ENCODE results near the gene SASH1. TPM values are rescaled to one million over a fixed set of nuclear protein-coding genes. Genes with fewer than 3 reads are reported as not detected.
A peak's percentile ranks its signal among the peaks of the same experiment; 100 is the strongest.
"Not testable (repeated sequence)": the region's sequence is repeated elsewhere in the genome, so short reads cannot be mapped to it uniquely, and the experiment has no call there.

Gene SASH1
- total RNA-seq, 2 donors from 2014 or later, result 33.4 to 36.2 TPM

DNA sequence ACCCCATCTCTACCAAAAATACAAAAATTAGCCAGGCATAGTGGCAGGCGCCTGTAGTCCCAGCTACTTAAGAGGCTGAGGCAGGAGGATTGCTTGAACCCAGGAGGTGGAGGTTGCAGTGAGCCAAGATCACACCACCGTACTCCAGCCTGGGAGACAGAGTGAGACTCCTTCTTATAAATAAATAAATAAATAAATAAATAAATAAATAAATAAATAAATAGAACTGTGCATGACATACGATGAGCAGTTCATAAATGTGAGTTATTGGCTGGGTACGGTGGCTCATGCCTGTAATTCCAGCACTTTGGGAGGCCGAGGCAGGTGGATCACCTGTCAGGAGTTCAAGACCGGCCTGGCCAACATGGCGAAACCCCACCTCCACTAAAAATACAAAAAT lies 9.8 kb downstream of the SASH1 start:
- DNase-seq; intact Hi-C loops (cut with DNase I): not testable (repeated sequence)

DNA sequence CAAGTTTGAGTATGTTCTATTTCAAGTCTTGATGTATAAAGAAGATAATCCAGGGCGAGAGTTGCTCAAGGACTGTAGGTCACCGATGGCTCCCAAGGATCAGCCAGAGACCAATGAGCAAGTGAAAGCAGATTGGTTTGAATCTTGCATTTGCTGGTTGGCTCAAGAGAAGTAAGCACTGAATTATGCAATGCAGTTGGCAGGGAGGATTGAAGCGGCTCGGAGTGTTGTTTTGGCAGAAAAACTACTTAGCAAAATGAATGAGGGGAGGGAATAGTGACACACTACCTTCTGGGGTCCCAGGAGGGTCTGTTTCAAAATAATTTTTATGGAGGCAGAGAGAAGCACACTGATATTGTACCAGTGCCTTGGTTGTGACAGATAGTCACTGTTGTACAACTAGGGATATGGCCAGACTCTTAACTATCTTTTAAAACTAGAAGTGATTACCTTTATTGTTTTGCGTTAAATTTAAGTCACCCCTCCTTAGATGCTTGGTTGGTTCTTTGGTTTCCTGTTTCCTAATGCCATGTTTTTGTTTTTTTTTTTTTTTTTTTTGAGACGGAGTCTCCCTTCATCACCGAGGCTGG lies 15.7 kb downstream of the SASH1 start:
- ATAC-seq (peak; percentile 86 to 92), DNase-seq (peak; percentile 48)
- intact Hi-C loops (cut with DNase I), result no loop called here

More for the DNA sequence above, 9.8 kb downstream of the SASH1 start:
- ATAC-seq, result not testable (repeated sequence)

DNA sequence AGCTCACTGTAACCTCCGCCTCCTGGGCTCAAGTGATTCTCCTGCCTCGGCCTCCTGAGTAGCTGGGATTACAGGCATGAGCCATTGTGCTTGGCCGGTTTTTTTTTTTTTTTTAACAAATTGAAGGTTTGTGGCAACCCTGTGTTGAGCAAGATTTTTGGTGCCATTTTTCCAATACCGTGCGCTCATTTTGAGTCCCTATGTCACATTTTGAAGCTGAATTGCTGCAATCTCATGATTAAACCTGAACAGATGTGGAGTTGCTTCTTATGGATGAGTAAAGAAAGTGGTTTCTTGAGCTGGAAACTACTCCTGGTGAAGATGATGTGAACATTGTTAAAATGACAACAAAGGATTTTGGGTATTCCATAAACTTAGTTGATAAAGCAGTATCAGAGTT lies 16.6 kb downstream of the SASH1 start:
- ATAC-seq (no peak), DNase-seq (no peak)
- intact Hi-C loops (cut with DNase I), result no loop called here

DNA sequence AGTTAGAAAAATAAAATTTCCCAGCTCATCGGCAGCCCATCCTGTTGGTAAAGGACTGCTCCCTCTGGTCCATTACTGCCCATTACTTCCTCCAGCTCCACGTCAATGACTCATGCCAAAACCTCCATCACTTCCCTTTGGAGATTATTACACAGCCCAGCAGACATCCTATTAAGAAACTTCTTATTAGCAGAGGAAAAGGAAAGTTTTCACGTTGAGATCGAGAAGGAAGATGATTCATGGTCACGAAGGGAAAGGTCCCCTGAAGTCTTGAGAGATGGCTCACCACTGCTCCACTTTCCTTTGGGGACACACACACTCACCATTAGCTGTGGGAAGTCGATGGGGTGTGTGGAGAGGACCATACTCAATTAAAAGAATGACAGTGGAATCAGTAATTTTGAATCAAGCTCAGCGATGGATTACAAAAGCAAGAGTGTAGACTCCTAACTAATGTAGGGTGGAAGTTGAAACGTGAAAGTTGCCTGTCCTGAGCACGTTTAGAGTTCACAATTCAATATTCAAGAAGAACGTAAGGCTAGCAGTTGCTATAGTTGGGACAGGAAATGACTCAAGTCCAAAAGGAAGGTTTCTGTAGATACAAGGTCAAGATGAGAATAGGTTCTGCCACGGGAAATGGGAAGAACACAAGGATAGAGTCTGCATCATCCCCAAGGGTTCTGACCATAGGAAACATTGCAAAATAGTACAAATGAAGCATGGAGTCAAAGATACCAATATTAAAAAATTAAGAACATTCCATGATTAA lies 21.6 kb downstream of the SASH1 start:
- intact Hi-C loops (cut with DNase I), result no loop called here
- no peak for DNase-seq
- ATAC-seq, result peak; percentile 59 to 69

DNA sequence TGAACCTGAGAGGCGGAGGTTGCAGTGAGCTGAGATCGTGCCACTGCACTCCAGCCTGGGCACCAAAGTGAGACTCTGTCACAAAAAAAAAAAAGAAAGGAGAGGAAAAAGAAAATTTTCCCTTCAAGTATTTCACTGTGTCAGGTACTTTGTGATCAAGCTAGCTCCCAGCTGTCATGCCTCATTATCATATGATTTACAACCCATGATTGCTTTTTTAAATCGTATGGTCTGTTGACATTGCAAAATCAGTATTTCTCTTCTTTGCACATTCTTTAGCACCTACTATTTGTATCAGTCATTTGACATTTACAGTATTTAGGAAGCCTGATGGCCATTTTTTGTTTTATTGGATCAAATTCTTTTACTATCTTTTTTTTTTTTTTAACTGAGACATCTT lies 22.4 kb downstream of the SASH1 start:
- intact Hi-C loops (cut with DNase I), result no loop called here
- DNase-seq (no peak), ATAC-seq (no peak)

DNA sequence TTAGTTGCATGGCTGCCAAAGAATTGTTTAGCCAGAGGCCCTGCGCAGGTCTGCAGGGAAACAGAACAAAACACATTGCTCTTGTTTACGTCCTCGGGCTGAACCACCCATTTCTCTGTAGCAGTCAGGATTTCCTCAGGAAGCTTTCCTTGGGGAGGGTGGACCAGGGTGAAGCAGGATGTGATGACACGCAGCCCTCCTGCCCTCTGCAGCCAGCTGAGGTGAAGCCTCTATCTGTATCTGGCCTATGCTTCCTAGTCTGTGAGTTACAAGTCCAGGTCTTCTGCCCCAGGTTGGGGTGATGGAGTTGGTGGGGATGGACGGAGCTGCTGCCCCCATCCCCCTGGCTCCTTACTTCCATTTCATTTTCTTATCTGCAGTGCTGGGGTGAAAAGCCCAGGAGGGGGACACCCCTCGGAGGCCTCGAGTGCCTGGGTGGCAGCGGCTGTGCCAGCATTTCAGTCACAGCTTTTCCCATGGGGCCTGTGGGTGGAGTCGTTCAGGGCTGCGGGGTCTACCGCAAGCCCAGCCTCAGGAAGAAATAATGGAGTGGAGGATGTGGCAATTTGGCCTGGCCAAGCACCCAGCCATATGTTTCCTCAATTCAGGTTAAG lies 24.9 kb downstream of the SASH1 start:
- intact Hi-C loops (cut with DNase I), result no loop called here
- DNase-seq (peak; percentile 79), ATAC-seq (peak; percentile 82 to 92)

DNA sequence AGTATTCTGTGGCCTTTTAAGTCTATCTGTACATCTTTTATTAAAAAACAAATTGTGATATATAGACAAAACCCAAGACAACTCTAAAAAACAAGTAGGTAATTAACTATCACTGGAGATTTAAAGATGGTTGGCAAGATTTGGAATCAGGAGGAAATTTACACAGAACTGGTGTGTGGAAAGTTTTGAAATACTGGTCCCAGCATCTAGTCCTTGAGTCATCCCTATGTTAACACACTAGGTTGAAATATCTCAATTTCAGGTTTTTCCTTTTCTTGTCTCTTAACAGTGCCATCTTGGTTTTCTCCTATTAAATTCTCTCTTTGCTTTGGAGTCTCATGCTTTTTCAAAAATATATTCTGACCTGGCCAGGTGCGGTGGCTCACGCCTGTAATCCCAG lies 27.5 kb downstream of the SASH1 start:
- DNase-seq (no peak), ATAC-seq (no peak)
- intact Hi-C loops (cut with DNase I), result no loop called here

DNA sequence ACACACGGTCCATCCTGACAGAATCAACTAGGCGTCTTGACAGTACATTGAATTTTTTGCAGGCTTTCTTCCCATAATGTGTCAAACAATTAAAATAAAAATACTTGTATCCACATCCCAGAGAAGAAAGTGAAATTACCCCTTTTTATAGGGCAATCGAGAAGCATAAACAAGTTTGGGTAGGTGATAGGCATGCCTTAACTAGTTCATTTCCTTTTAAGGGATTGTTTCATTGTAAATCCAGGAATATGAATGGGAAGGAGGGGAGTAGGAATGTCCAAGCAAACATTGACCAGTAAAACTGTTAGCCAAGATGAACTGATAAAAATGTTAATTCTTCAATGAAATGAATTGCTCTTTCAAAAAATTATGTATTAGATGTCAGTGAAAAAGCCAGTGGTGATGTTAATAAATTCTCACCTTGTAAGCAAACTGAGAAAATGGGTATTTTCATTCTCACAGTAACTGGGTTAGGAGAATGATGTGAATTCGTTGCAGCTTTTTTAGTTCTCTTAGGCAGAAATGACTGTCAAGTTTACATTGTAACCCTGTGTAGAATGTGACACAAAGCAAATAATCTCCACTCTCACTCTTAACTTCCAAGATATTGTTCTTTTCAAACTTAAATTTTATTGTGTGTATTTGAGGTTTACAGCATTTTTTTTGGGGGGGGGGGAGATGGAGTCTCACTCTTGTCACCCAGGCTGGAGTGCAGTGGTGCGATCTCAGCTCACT lies 31.6 kb downstream of the SASH1 start:
- ATAC-seq (no peak), DNase-seq (no peak)
- intact Hi-C loops (cut with DNase I), result no loop called here

DNA sequence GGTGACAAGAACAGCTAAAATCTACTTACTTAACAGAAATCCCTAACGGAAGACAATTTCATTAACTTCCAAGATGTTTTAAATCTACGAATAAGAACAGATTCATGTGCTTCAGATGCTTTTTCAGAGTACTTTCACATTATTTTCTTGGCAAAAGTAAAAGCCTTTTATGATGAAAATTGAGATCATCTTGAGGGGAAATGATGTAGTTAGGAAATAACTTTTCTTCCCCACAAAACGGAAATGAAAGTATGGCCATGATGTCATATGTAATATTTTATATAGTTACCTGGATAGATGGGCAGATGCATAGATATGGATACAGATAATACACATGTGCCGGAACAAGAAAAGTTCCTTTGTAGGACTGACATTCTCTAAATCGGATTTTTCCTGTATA lies 32.8 kb downstream of the SASH1 start:
- intact Hi-C loops (cut with DNase I), result no loop called here
- ATAC-seq (no peak), DNase-seq (no peak)

DNA sequence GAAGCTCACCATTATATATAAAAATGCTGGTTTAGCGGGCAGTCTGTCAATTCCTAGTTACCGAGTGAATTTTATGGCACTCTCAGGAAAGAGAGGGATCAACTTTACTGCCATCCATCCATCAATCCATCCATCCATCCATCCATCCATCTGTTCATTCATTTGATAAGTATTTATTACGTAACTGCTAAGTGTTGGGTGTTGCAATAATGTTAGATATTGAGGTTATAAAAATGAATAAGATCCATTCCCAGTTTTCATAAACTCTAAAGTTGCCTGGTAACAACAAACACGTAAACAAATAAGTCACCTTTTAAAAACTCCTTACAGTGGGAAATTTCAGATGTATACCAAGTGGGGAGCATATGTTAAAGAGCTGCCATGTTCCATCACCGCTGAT lies 36.8 kb downstream of the SASH1 start:
- ATAC-seq (no peak), DNase-seq (no peak)
- intact Hi-C loops (cut with DNase I), result no loop called here

DNA sequence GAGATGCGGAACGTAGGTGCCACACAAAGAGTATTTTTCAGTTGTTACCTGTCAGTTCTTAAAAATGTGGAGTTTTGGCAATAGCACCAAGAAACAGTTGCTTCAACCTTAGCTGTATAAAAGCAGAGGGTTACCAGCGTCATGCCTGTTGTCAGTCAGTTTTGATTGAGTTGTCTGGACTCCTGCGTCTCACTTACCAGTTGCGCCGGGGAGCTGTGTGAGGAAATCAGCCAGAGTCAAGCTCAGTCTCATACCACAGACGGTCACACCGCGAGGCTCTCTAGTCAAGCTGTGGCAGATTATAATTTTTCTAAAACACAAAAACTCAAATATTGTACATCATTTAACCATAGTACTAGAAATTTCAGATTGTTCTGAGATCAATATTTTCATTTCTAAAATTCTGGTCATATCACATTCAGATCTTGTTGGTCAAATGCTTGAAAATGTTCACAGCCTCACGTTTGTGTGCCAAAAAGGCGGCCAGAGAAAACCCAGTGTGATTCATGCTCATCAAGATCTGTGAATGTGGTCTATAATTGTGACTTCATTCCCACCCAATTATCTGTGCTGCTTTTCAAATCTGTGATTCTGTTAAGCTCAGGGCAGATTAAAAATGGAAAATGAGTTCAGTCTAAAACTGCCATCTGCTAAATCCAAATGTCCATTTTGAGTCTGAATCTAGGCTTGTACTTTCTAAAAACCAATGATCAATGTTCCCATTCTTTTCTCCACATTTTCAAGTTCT lies 37.5 kb downstream of the SASH1 start:
- intact Hi-C loops (cut with DNase I), result no loop called here
- peak in 1 of 2 donors; percentile 48 for ATAC-seq
- no peak for DNase-seq

DNA sequence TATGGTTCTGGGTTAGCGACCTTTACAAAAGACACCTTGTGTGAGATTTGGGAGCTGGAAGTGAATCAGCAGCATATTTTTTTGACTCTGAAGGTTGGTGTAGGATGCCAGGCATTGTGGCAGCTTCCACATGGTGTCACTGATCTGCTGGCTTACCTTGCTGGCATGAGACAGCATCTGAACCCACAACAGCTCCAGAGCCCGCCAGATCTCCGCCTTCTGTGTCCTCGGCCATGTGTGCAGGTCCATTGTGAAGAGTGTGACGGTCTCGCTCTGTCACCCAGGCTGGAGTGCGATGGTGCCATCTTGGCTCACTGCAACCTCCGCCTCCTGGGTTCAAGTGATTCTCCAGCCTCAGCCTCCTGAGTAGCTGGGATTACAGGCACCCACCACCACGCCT lies 39.4 kb downstream of the SASH1 start:
- DNase-seq; intact Hi-C loops (cut with DNase I); ATAC-seq: not testable (repeated sequence)

DNA sequence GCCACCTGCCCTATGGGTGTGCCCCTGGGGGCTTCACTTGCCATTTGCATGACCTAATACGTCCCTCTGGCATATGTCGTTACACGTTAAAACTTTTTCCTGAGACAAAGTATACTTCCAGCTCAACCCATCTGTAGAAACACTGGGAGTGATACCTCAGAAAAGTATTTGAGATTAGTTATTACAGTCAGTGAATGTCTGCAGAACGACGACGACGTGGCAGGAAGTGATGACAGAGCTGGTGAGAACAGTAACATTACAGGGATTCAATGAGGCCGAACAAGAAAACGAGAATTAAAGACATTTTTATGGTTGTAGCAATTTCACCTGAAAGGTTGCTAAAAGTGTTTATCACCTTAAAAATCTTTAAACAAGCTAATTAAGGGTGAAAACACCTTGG lies 40.2 kb downstream of the SASH1 start:
- ATAC-seq (no peak), DNase-seq (no peak)
- intact Hi-C loops (cut with DNase I), result no loop called here

DNA sequence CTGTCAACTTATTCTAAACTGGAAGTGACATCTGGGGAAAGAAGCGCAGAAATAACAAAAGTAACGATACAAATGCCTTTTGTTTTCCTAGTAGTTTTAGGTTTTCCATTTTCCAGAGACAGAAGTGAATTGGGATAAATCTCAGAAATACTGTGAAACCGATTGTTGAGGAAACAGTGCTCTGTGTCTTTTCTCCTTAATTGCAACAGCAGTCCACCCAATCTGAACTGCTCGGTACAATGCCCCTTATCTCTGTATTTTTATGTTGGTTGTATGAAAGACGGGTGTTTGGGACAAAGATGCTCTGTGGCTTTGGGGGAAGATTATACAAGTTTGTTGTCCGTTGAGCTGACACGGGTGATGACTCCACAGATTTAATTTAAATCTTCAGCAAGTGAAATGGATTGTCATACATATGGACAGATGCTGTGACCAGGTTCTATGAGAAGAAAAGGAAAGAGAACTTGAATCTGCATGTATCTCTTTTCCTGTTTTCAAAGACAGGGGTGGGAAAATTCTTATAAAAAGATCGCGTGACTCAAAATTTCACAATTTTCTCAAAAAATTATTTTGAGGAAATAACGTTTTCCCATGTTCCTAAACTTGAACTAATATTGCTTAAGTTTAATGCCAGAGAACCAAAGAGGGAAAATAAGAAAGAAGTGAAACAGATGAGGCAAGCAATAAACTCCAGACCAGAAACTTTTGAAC lies 41.2 kb downstream of the SASH1 start:
- ATAC-seq (no peak), DNase-seq (no peak)
- intact Hi-C loops (cut with DNase I), result no loop called here

DNA sequence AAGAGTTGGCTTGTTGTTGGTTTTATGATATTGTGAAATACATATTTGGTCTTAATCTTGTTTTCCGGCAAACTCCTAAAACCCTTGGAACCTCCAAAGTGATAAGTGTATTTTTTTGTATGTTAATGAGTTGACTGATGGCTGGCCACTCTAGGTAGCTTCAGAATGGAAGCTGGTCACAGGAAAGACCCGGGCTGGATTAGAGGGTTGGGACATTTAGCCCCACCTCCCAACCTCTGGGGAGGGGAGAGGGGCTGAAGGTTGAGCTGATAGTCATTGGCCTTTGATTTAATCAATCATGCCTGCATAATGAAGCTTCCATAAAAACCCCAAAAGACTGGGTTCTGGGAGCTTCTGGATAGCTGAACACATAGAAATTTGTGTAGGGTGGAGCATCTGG lies 42.7 kb downstream of the SASH1 start:
- DNase-seq (no peak), ATAC-seq (no peak)
- intact Hi-C loops (cut with DNase I), result no loop called here

DNA sequence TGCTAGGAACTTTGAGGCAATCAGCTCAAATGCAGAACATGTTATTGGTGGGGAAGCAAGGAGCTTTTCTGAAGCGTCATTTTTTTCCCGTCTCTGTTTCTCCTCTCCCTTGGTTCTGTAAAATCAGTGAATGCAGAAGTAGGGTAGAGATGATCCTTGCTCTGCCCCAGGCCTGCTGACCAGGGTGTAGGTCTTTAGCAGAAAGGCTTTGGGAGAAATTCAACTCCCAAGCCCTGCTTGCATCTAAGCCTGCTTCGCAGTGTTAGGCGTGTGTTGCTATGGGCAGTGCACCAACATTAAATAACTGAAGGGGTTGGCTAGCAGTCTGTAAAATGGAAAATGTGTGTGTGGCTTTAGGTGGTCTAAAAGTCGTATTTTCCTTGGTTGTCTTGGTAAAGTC lies 45.9 kb downstream of the SASH1 start:
- DNase-seq (no peak), ATAC-seq (peak in 1 of 2 donors; percentile 27)
- intact Hi-C loops (cut with DNase I), result no loop called here

DNA sequence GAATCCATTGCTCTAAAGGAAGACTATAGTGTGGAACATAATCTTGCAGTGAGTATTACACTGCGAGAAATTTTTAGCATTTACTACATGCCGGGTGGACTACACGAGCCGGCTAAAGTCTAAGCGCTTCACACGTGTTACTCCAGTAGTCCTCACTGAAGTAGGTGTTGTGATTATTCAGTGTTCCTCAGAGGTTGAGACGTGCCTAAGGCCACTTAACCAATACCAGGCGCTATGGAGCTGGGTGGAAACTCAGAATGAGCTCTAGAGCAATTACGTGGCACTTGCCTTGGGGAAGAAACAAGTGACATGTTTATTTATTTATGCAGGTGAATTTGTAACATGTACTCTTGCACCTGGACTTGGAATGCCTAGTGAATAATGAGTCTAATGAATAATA lies 46.4 kb downstream of the SASH1 start:
- intact Hi-C loops (cut with DNase I), result no loop called here
- no peak for ATAC-seq
- no peak for DNase-seq

DNA sequence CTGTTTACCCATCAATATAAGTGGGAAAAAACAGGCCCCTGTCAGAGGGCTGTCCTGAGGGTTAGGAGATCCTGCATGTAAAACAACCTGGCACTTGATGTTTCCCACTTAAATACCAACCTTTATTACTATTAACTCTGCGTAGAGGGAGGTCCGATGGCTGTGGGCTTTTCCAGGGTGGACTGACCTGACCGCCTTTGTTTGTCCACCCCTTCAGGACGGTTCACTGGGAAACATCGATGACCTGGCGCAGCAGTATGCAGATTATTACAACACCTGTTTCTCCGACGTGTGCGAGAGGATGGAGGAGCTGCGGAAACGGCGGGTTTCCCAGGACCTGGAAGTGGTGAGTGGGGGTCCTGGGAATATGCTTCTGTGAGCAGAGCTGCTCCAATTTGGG lies 47.3 kb downstream of the SASH1 start:
- DNase-seq (no peak), ATAC-seq (no peak)
- intact Hi-C loops (cut with DNase I), result no loop called here

DNA sequence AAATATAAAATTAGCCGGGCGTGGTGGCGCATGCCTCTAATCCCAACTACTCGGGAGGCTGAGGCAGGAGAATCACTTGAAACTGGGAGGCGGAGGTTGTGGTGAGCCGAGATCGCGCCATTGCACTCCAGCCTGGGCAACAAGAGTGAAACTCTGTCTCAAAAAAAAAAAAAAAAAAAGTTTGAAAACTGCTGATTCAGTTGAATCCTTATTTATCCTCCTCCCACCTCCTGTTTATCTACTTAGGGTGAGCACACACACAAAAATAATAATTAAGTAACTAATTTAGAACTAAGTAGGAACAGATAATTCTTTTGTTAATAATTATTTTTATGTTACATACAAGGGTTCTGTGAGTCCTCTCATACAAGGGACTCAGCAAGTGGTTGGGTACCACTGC lies 49.5 kb downstream of the SASH1 start:
- intact Hi-C loops (cut with DNase I); DNase-seq; ATAC-seq: not testable (repeated sequence)

Measured in left cardiac atrium (tissue), 4 donors.